DMS53 treated with DMSO at 0.1 percent for 48 hours (cell line): ENCODE measurements around the gene SH2B2.
A peak's percentile ranks its signal among the peaks of the same experiment; 100 is the strongest.
"Not testable (repeated sequence)": the region's sequence is repeated elsewhere in the genome, so short reads cannot be mapped to it uniquely, and the experiment has no call there.

ENCODE experiments used
- DNase-seq: peaks from one replicate; lab custom pipeline; 2025; ENCODE audit not compliant: unreplicated experiment; lab: John Stamatoyannopoulos, UW

The SH2B2 gene

DNA sequence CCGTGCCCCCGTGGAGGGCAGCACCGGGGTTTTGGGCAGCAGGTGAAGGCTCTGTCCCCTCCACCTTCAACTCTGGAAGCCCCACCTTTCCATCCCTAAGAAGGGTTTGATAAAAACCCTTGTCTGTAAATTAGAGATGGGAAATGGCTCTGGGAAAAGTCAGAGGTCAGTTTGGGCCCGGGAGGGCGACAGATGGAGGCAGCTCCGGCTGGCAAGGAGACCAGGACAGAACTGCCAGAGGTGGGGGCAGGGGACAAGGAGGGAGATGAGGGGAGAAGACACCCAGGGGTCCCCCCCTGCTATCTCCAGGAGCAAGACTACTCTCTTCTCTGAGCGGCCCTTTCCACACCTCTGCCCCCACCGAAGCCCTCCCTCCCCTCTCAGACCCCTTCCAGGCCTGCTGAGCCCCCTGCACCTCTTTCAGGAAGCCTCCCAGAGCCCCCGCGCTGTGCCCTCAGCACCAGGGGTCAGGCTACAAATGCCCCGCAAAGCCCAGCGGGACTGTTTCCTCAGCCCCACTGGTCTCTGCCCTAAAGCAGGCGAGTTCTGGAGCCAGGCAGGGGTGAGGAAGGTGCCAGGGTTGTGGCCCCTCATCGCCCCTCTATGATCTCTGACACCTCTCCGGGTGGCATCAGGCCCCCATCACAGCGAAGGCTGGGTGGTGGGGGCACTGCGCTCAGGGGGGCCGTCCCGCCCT lies 980 bp upstream of the SH2B2 start:
- peak; percentile 29 for DNase-seq

DNA sequence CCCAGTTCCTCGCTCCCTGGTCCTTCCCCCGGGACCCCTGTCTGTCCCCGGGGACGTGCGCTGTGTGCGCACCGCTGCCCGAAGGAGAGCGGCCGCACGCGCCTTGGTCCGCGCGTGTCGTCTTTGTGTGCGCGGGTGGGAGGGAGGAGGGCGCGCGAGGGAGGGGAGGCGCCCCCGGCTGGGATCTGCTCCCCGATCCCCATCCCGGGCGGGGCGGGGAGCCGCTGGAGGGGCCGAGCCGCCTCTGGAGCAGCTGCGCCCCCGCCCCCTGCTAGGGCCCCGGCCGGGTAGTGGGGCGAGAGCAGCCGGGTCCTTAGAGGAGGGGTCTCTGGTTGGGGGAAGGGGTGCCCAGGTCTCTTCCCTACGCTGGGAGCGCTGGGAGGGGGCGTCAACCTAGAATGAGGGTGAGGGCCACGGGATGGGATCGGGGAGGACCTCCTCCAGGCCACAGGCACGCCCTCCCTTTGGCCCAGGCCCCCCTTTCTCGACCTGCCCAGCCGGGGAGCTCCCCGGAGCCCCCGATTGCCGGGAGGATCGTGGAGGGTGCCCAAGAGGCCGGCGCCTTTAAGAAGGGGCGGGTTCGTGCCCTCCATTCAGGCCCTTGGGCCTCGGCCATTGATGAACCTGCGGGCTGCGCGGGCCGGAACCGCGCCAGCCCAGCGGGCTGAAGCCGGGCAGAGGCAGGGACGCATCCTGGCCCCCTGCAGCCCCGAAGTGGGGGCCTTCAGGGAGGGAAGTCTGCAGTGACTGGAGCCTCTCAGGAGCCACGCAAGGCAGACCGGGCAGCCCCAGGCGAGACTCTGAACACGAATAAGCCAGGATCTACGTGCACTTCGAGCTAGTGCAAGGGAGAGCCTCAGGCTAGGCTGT lies 678 bp downstream of the SH2B2 start:
- peak; percentile 25 for DNase-seq

- no peak for DNase-seq
Measured at GRCh38 chr7:102287981-102288278, 1.3 kb downstream of the SH2B2 start.

DNA sequence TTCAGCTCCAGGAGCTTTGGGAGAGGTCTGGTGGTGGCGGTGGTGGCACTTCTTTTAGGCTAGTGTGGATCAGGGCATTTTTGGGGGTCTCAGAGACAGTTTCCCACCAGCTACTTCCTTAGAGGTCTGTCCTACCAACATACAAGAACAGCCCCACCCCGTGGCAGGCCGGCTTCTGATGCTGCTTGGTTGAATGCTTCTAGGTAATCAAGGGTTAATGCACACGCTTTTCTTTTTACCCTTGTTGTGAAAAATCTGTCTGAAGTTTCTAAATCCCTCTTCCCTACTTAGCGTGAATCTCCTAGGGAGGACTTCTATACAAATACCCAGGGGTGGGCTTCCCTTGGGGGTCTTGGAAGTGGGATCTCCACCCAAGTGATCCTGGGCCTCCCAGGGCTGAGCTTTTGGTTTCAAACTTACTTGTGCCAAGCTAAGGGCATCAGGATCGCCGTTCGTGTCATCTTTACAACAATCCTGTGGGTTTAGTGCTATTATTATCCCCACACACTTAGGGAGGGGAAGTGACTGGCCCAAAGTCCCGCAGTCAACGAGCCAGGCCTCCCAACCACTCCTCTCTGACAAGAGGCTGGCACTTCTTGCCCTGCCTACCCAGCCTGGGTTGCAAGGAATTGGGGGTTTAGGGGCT lies 1.7 kb downstream of the SH2B2 start:
- no peak for DNase-seq

GRCh38 chr7:102289057-102289456 lies 2.4 kb downstream of the SH2B2 start:
- no peak for DNase-seq

DNA sequence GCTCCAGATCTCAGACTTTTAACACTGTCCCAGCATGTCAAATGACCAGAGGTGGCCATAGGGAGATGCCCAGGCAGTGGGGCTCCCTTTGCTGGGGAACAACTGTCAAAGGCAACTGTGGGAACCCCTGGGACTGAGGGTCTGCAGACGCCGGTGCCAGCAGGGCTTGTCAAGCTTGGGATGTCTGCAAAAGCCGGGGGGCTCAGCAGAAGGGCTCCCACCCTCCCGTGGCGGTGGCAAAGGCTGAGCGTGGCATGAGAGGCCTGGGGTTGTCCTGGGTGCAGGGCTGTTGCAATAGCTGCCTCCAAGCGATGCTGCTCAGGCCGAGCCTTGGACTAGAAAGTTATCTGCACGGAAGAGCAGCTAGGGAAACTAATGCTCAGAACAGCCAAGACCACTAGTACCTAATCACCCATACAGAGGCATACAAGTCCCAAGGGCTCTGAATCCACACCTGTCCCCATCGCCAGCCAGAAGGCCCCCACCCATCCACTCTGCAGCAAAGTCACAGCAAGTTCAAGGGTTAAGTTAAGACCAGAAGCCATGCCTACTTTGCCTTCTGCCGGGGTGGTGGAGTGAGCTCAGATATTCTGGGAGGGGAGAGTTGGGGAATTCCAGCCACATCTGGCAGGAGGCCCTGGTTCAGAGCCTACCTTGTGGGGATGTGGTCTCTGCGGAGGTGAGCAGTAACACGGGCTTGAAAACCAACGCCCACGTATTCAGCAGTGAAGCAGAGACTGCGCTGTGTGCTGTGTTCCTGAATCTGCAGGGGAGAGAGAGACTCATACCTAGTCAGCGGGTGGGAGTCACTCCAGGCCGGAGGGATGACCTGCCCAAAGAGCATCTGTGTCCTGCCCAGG lies 4.6 kb downstream of the SH2B2 start:
- no peak for DNase-seq

DNA sequence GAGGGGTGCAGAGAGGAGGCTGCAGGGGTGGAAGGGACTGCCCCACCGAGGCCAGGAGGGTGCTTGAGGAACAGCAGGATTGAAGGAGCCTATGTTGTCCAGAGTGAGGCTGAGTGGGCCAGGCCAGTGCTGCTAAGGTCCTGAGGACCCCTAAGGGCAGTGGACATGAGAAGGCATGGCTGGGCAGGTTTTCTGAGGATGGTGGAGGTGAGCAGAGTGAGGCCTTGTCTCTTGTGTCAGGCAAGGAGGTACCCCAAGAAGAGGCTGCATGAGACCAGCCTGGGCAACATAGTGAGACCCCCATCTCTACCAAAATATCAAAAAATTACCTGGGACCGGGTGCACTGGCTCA lies 5.2 kb downstream of the SH2B2 start:
- DNase-seq: no peak

DNA sequence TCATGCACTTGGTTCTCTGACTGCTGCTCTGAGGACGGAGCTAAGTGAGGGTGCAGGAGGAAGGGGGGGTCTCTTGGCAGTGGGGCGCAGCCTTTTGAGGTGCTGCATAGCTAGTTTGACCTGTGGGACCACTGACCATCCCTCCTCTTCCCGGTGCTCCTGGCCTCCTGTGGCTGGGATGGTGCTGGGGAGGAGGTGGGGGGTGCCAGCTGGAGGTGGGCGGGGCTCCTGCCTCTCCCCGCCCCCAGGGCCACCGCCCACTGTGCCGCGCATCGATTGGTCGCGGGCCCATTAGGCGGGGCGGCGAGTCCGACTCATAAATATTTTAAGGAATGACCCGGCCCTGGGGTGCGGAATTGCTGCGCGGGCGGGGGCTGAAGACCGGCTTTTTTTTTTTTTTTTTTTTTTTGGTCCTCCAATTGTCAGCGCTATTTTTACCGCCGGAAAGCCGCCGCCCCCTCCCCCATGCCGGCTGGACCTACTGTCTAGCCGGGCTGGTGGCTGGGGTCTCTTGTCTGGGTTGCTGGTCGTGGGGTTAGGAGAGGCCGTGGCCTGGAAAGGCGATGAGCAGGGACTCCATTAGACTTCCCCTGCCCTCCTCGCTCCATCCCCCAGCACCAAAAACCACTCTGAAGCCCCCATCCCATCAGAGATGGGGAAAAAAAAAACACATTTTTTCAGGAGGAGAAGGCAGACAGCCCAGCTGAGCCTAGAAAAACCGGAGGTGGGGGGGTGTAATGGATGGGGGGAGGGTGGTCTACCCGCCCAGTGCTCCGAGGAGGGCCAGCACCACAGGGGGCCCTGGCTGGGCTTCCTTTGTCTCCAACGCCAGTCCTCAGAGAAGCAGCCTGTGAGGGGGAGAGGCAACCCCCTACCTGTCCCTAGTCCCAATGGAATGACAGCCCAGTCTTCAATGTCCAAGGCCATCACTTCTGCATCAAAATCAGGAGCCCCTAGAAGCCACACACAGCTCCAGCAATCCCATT lies 6.4 kb downstream of the SH2B2 start:
- no peak for DNase-seq

DNA sequence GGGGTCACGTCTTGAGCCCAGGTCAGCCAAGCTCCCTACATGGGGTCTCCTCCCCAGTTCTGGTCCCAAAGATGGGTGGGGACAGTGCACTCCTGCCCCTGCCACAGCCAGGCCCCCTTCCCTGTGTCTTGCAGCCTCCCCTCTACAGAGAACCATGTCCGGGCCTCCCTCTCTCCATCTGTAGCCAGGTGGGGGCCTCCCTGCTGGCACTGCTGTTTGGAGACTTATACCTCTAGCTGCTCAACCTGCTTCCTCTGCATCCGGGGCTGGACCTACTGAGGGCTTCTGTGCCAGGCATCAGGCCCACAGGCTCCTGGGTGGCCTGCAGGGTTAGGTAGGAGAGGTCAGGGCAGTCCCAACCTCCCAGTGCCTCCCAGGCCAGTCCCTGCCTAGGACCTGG lies 7.9 kb downstream of the SH2B2 start:
- DNase-seq: no peak

DNA sequence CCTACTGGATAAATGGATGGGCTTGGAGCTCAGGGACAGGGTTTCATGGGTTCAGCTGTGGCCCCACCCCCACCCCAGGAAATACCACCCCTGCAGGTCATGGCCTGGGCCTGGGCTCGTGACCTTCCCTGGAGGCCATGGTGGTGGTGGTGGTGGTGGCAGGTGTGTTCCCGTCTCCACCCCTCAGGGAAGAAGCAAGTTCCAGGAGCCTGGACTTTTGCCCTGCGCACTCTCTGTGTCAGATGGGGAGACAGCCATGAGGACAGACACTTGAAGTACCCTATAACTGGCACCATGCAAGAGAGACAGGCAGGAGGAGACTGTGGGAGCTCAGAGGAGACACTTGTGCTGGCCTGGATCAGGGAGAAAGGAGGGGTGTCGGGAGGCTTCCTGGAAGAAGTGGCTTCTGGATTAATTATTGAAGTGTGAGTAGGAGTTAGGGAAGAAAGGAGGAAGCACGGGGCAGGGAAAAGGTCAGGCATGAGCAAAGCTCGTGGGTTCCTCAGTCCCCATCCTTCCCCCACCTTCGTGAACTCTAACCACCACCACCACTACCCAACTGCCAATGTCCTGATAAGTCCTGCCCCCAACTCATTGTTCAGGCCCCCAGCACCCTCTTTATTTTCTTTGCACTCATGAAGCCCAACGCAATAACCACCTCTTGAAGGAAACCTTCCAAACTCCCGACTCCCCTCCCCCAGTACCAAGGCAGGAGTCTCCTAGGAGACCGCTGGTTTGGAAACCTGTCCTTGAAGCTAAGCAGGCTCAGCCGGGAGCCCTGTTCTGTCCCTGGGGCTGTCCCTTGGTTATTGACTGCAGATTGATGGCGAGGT lies 8.9 kb downstream of the SH2B2 start:
- no peak for DNase-seq

GRCh38 chr7:102296179-102296438 lies 9.4 kb downstream of the SH2B2 start:
- DNase-seq: no peak

DNA sequence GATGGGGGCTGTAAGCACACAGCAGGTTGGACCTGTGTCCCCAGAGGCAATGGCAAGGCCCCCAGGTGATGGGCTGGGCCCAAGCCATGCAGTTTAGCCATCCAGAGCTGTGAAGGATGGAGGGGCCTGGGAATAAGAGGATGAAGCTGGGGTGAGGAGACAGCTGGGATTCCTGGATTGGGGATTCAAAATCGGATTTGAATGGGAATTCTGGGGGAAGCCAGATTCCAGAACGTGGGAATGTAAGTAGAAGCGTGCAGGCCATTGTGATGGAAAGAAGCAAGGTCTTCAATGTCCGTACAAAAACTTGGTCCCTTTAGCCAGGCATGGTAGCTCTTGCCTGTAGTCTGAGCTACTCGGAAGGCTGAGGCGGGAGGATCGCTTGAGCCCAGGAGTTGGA lies 9.8 kb downstream of the SH2B2 start:
- DNase-seq: no peak

- DNase-seq: no peak
Measured at GRCh38 chr7:102297487-102298218, 11.0 kb downstream of the SH2B2 start.

GRCh38 chr7:102300643-102301221 lies 14.1 kb downstream of the SH2B2 start:
- DNase-seq: no peak

GRCh38 chr7:102301367-102301766 lies 14.7 kb downstream of the SH2B2 start:
- not testable (repeated sequence) for DNase-seq

GRCh38 chr7:102302025-102302424 lies 15.4 kb downstream of the SH2B2 start:
- no peak for DNase-seq

GRCh38 chr7:102303669-102304422 lies 17.2 kb downstream of the SH2B2 start:
- peak; percentile 10 for DNase-seq

GRCh38 chr7:102304668-102305067 lies 18.0 kb downstream of the SH2B2 start:
- DNase-seq: no peak
